Testis (tissue), 2 donors: ENCODE measurements around the gene ADAMTS7.

ENCODE experiments used
- POLR2A ChIP-seq: fragments of 450-650 bp; IDR thresholded peaks from one replicate; pipeline ENCODE4 v1.6.1; 2017; ENCODE audit warnings: antibody characterized with exemption, mild to moderate bottlenecking, moderate library complexity
- TF ChIP-seq, protein P1 (sequence below), 3 experiments: fragments of 450-650 bp in 2 of 3; fragments of 200-600 bp in 1 of 3; sonication (generic) in 1 of 3; IDR thresholded peaks; one replicate each; pipeline ENCODE4 v1.5.1; 2016 to 2019; ENCODE audit warnings: antibody characterized with exemption in 3 of 3, mild to moderate bottlenecking in 2 of 3, moderate library complexity in 1 of 3

DNA sequence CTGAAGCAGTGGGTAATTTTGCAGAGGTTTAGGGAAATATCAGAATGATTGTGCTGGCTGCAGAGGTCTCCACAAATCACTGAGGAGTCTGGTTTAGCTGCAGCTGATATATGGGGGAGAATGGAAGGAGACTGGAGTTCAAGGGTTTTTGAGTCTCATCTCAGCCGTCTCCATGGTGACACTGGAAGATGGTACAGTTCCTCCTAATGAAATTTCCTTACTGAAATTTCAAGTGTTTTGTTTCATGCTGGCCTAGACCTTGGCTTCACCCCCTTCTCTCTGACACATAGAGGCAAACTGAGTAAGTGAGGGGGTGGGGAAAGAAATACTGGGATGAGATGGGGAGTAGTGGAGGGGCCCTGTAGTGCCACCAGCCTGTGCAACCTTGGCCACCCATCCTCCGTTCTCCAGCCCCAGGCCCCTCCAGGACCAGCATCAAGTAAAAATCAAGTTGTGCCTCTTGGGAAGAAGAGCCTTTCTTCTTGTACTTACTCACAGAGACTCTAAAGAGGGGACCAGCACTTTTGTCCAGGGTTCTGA, 43.6 kb upstream of the ADAMTS7 start:
- TF ChIP-seq POLR2A = no peak
- TF ChIP-seq, protein P1, sequence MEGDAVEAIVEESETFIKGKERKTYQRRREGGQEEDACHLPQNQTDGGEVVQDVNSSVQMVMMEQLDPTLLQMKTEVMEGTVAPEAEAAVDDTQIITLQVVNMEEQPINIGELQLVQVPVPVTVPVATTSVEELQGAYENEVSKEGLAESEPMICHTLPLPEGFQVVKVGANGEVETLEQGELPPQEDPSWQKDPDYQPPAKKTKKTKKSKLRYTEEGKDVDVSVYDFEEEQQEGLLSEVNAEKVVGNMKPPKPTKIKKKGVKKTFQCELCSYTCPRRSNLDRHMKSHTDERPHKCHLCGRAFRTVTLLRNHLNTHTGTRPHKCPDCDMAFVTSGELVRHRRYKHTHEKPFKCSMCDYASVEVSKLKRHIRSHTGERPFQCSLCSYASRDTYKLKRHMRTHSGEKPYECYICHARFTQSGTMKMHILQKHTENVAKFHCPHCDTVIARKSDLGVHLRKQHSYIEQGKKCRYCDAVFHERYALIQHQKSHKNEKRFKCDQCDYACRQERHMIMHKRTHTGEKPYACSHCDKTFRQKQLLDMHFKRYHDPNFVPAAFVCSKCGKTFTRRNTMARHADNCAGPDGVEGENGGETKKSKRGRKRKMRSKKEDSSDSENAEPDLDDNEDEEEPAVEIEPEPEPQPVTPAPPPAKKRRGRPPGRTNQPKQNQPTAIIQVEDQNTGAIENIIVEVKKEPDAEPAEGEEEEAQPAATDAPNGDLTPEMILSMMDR (IDR thresholded peaks at IDR 0.05) = no peak
